Smooth muscle cell (in vitro differentiated cells): ENCODE results near the gene TP53BP2. TPM values are rescaled to one million over a fixed set of nuclear protein-coding genes. Genes with fewer than 3 reads are reported as not detected.

Source experiments
- DNase-seq: peaks from one replicate; lab custom pipeline; 2025; ENCODE audit not compliant: unreplicated experiment; lab: John Stamatoyannopoulos, UW
- H2AFZ ChIP-seq: fragments of 200-600 bp; sonication (generic); 2 replicates; pipeline ENCODE4 v1.6.0; 2016; ENCODE audit warnings: antibody characterized with exemption, low read depth, mild to moderate bottlenecking
- H3F3A ChIP-seq: fragments of 200-600 bp; sonication (generic); 2 replicates; pipeline ENCODE4 v1.6.0; 2017; ENCODE audit warnings: antibody characterized with exemption, low read depth
- H3K27ac ChIP-seq: fragments of 200-600 bp; sonication (generic); 2 replicates; pipeline ENCODE4 v1.5.1; 2016; ENCODE audit warnings: low read depth, mild to moderate bottlenecking
- H3K27me3 ChIP-seq: fragments of 200-600 bp; sonication (generic); 2 replicates; pipeline ENCODE4 v1.6.1; 2016; ENCODE audit warnings: low read depth, mild to moderate bottlenecking
- H3K36me3 ChIP-seq: fragments of 200-600 bp; sonication (generic); 2 replicates; pipeline ENCODE4 v1.5.1; 2016; ENCODE audit warnings: low read depth
- H3K4me1 ChIP-seq: fragments of 200-600 bp; sonication (generic); 2 replicates; pipeline ENCODE4 v1.5.1; 2016; ENCODE audit warnings: low read depth
- H3K4me2 ChIP-seq: fragments of 200-600 bp; sonication (generic); 2 replicates; pipeline ENCODE4 v1.6.0; 2016; ENCODE audit warnings: mild to moderate bottlenecking
- H3K4me3 ChIP-seq: fragments of 200-600 bp; sonication (generic); 2 replicates; pipeline ENCODE4 v1.5.1; 2016; ENCODE audit warnings: mild to moderate bottlenecking
- H3K79me2 ChIP-seq: fragments of 200-600 bp; sonication (generic); 2 replicates; pipeline ENCODE4 v1.6.0; 2016; ENCODE audit warnings: low read depth, mild to moderate bottlenecking
- H3K9ac ChIP-seq: fragments of 200-600 bp; sonication (generic); 2 replicates; pipeline ENCODE4 v1.6.0; 2016; ENCODE audit warnings: low read depth
- H3K9me3 ChIP-seq: fragments of 200-600 bp; sonication (generic); replicated peaks from 2 replicates; pipeline ENCODE4 v1.5.1; 2016; ENCODE audit warnings: low read depth
- H4K20me1 ChIP-seq: fragments of 200-600 bp; sonication (generic); 2 replicates; pipeline ENCODE4 v1.6.0; 2016; ENCODE audit warnings: low read depth
- WGBS: methylation state at CpG from one replicate; pipeline ENCODE4 v1.1.7; 2016; ENCODE audit warnings: low lambda C conversion rate; 5-methylcytosine and 5-hydroxymethylcytosine counted together
- polyA plus RNA-seq: library from polyadenylated mRNA; unstranded; fragments of >200 nt; fragmentation: Nextera tagmentation; extraction: Ambion mirVana; gene quantifications from 2 replicates; pipeline ENCODE4 v1.2.1, GENCODE V29; 2016
- total RNA-seq: library from RNA; depleted of rRNA; stranded (reverse); fragments of >200 nt; gene quantifications from 2 replicates; pipeline ENCODE4 v1.2.3, GENCODE V29; 2014
- TF ChIP-seq, protein P1 (sequence below): fragments of 200-600 bp; sonication (generic); IDR thresholded peaks from 2 replicates; pipeline ENCODE4 v1.5.1; 2017; ENCODE audit warnings: borderline replicate concordance, mild to moderate bottlenecking, antibody characterized with exemption; ENCODE audit not compliant: insufficient read depth, poor library complexity, severe bottlenecking

The TP53BP2 gene
- total and polyA plus RNA-seq, 2 experiments from 2014 or later: 11.8 to 30.8 TPM

DNA sequence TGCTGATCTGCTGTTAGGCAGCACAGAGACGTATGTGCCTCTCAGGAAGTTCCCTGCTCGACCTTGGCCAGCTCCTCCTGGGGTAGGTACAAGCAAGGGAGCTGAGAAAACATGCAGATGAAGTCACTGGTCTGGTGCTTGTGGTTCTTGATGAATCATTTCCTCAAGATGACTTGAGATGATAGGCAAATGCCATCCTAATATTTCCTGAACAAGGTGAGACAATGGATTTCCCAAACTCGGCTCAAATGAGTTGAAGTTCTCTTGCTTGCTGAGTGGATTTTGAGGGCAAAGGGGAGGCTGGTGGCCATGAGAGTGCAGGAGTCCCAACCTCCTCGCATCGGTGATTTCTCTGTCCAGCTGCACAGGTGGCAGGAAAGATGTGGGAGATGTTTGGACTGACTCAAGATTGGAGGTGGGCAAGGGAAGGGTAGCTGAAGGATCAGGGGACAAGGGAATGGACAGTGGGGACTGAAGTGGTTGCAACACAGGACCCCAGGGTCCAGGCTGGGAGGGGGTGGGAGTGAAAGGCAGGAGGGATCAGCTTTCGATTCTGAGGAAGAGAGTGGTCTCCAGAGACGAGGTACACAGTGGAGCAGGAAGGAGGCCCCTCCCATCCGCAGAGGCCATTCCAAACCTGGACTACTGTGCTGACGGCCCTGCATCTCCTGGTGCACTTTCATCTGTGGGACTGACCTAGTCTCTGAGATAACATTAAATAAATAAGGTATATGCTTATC lies 69.5 kb downstream of the TP53BP2 start:
- DNase-seq: no peak
- Histone ChIP-seq H3K4me3 (no peak overlapping the region), H3F3A (peaks cover 26% of the 10 kb centered on the region), H4K20me1 (peaks cover 11% of the 10 kb centered on the region), H3K27ac (peak overlapping the region; percentile 79), H2AFZ (no peak overlapping the region), H3K27me3 (no peaks in the 10 kb centered on the region), H3K9ac (no peak overlapping the region), H3K79me2 (no peaks in the 10 kb centered on the region), H3K4me1 (peaks cover 13% of the 10 kb centered on the region), H3K9me3 (no peaks in the 10 kb centered on the region), H3K36me3 (peaks cover 18% of the 10 kb centered on the region), H3K4me2 (no peak overlapping the region)
- 68% methylated on average over 9 of the region's 9 CpGs for WGBS
- TF ChIP-seq, protein P1, sequence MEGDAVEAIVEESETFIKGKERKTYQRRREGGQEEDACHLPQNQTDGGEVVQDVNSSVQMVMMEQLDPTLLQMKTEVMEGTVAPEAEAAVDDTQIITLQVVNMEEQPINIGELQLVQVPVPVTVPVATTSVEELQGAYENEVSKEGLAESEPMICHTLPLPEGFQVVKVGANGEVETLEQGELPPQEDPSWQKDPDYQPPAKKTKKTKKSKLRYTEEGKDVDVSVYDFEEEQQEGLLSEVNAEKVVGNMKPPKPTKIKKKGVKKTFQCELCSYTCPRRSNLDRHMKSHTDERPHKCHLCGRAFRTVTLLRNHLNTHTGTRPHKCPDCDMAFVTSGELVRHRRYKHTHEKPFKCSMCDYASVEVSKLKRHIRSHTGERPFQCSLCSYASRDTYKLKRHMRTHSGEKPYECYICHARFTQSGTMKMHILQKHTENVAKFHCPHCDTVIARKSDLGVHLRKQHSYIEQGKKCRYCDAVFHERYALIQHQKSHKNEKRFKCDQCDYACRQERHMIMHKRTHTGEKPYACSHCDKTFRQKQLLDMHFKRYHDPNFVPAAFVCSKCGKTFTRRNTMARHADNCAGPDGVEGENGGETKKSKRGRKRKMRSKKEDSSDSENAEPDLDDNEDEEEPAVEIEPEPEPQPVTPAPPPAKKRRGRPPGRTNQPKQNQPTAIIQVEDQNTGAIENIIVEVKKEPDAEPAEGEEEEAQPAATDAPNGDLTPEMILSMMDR: no peak

- H3K79me2 ChIP-seq: no peaks in the 10 kb centered on the region
- no peaks in the 10 kb centered on the region for H3K9me3 ChIP-seq
- peaks cover 18% of the 10 kb centered on the region for H3K36me3 ChIP-seq
- no peak overlapping the region for H3K9ac ChIP-seq
- H4K20me1 ChIP-seq: peaks cover 11% of the 10 kb centered on the region
- no peaks in the 10 kb centered on the region for H3K27me3 ChIP-seq
- TF ChIP-seq, protein P1: no peak
- WGBS: 86% methylated on average over 1 of the region's 1 CpG
- no peak overlapping the region for H2AFZ ChIP-seq
- no peak overlapping the region for H3K4me2 ChIP-seq
- H3K4me1 ChIP-seq: peaks cover 13% of the 10 kb centered on the region
- no peak overlapping the region for H3K4me3 ChIP-seq
- peaks cover 30% of the 10 kb centered on the region for H3F3A ChIP-seq
- H3K27ac ChIP-seq: peak overlapping the region; percentile 79
- no peak for DNase-seq
These were observed 70.1 kb downstream of the TP53BP2 start for GRCh38 chr1:223775711-223776074.

- Histone ChIP-seq H3K36me3 (peaks cover 18% of the 10 kb centered on the region), H3K4me3 (no peak overlapping the region), H3F3A (peaks cover 32% of the 10 kb centered on the region), H3K27ac (peak overlapping the region; percentile 79), H3K27me3 (no peaks in the 10 kb centered on the region), H3K79me2 (no peaks in the 10 kb centered on the region), H3K9me3 (no peaks in the 10 kb centered on the region), H3K9ac (no peak overlapping the region), H3K4me1 (peaks cover 13% of the 10 kb centered on the region), H2AFZ (no peak overlapping the region), H4K20me1 (peaks cover 11% of the 10 kb centered on the region), H3K4me2 (no peak overlapping the region)
- no peak for DNase-seq
- TF ChIP-seq, protein P1: no peak
- WGBS: 93% methylated on average over 4 of the region's 4 CpGs
These were observed 70.7 kb downstream of the TP53BP2 start for GRCh38 chr1:223775054-223775453.

GRCh38 chr1:223774134-223774814 lies 71.5 kb downstream of the TP53BP2 start:
- Histone ChIP-seq H3K4me3 (no peak overlapping the region), H3K27me3 (no peaks in the 10 kb centered on the region), H3K36me3 (peaks cover 18% of the 10 kb centered on the region), H2AFZ (no peak overlapping the region), H4K20me1 (peaks cover 11% of the 10 kb centered on the region), H3K9ac (no peak overlapping the region), H3K4me1 (peaks cover 13% of the 10 kb centered on the region), H3F3A (peaks cover 32% of the 10 kb centered on the region), H3K27ac (peak overlapping the region; percentile 79), H3K9me3 (no peaks in the 10 kb centered on the region), H3K79me2 (no peaks in the 10 kb centered on the region), H3K4me2 (no peak overlapping the region)
- TF ChIP-seq, protein P1: no peak
- 96% methylated on average over 6 of the region's 6 CpGs for whole genome bisulfite sequencing
- DNase-seq: no peak
